Endothelial cell (in vitro differentiated cells): ENCODE measurements around the gene IREB2. TPM values are rescaled to one million over a fixed set of nuclear protein-coding genes. Genes with fewer than 3 reads are reported as not detected.
"Not testable (repeated sequence)": the region's sequence is repeated elsewhere in the genome, so short reads cannot be mapped to it uniquely, and the experiment has no call there.

Experiments
- DNase-seq: peaks from one replicate; pipeline ENCODE4 v3.0.0; 2021; ENCODE audit warnings: low spot score
- H3K27ac Mint-ChIP-seq: one replicate; pipeline ENCODE4 v1.8.0; 2021; ENCODE audit warnings: mixed read lengths, inconsistent platforms; ENCODE audit not compliant: unreplicated experiment
- H3K27me3 Mint-ChIP-seq: one replicate; pipeline ENCODE4 v1.8.0; 2021; ENCODE audit warnings: mild to moderate bottlenecking, moderate library complexity, mixed read lengths, inconsistent platforms; ENCODE audit not compliant: unreplicated experiment
- H3K36me3 Mint-ChIP-seq: one replicate; pipeline ENCODE4 v1.8.0; 2021; ENCODE audit warnings: mild to moderate bottlenecking, low read depth, mixed read lengths, inconsistent platforms; ENCODE audit not compliant: unreplicated experiment
- H3K4me1 Mint-ChIP-seq: one replicate; pipeline ENCODE4 v1.8.0; 2021; ENCODE audit warnings: mild to moderate bottlenecking, mixed read lengths, inconsistent platforms; ENCODE audit not compliant: unreplicated experiment
- H3K4me3 Mint-ChIP-seq: one replicate; pipeline ENCODE4 v1.8.0; 2021; ENCODE audit warnings: mild to moderate bottlenecking, mixed read lengths, inconsistent platforms; ENCODE audit not compliant: unreplicated experiment
- H3K9me3 Mint-ChIP-seq: one replicate; pipeline ENCODE4 v1.8.0; 2021; ENCODE audit warnings: mixed read lengths, inconsistent platforms; ENCODE audit not compliant: unreplicated experiment
- total RNA-seq: library from RNA; stranded (reverse); fragmentation: NEBNext Ultra II Directional; extraction: Animal tissue kit (Norgen Biotek cat#: 25700); gene quantifications from one replicate; pipeline ENCODE4 v1.2.1, GENCODE V29; 2021; ENCODE audit not compliant: unreplicated experiment
- TF ChIP-seq, protein P1 (sequence below): fragments of 200-600 bp; sonication (generic); IDR thresholded peaks from one replicate; pipeline ENCODE4 v1.5.0; 2021; ENCODE audit warnings: antibody characterized with exemption; ENCODE audit not compliant: unreplicated experiment

The IREB2 gene
- total RNA-seq, 1 donor from 2014 or later = 71.3 TPM

DNA sequence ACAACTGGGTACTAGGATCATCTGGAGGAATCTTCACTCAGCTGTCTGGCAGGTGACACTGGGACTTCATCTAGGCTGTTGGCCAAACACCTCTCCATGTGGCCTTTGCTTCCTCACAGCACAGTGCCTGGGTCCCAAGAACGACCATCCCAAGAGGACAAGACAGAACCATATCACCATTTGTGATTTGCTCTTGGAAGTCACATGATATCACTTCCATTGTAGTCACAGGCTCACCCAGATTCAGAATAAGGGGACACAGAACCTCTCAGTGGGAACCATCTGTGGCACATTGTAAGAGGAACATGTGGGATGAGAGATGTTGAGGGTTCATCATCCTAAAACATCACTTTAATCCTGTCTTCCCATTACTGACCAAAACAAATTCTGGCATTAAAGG is 100.3 kb downstream of the IREB2 start:
- Mint-ChIP-seq H3K36me3 (peaks cover 3% of the 10 kb centered on the region), H3K4me3 (no peak overlapping the region), H3K9me3 (no peaks in the 10 kb centered on the region), H3K27ac (no peak overlapping the region), H3K27me3 (no peaks in the 10 kb centered on the region), H3K4me1 (peaks cover 15% of the 10 kb centered on the region)
- TF ChIP-seq, protein P1, sequence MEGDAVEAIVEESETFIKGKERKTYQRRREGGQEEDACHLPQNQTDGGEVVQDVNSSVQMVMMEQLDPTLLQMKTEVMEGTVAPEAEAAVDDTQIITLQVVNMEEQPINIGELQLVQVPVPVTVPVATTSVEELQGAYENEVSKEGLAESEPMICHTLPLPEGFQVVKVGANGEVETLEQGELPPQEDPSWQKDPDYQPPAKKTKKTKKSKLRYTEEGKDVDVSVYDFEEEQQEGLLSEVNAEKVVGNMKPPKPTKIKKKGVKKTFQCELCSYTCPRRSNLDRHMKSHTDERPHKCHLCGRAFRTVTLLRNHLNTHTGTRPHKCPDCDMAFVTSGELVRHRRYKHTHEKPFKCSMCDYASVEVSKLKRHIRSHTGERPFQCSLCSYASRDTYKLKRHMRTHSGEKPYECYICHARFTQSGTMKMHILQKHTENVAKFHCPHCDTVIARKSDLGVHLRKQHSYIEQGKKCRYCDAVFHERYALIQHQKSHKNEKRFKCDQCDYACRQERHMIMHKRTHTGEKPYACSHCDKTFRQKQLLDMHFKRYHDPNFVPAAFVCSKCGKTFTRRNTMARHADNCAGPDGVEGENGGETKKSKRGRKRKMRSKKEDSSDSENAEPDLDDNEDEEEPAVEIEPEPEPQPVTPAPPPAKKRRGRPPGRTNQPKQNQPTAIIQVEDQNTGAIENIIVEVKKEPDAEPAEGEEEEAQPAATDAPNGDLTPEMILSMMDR = no peak
- DNase-seq = no peak

DNA sequence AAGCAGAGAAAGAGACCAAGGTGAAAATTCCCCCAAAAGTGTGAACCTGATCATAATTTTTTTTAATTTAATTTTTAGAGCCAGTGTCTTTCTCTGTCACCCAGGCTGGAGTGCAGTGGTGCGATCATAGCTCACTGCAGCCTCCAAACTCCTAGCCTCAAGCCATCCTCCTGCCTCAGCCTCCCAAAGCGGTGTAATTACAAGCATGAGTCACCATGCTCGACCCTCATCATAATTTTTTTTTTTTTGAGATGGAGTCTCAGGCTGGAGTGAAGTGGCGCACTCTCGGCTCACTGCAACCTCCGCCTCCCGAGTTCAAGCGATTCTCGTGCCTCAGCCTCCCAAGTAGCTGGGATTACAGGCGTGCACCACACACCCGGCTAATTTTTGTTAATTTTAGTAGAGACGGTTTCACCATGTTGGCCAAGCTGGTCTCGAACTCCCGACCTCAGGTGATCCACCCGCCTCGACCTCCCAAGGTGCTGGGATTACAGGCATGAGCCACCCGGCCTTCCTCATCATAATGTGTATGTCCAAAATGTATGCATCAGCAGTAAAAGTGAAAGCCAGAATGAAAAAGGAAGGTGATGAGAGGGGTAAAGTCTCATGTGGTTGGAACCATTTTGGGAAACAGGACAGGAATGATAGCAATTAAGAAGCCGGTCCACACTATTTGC is 101.6 kb downstream of the IREB2 start:
- H3K27me3 Mint-ChIP-seq, H3K36me3 Mint-ChIP-seq, DNase-seq, H3K9me3 Mint-ChIP-seq: not testable (repeated sequence)
- Mint-ChIP-seq H3K4me3 (peak overlapping the region; percentile 99), H3K27ac (peak overlapping the region; percentile 98), H3K4me1 (peaks cover 15% of the 10 kb centered on the region)

DNA sequence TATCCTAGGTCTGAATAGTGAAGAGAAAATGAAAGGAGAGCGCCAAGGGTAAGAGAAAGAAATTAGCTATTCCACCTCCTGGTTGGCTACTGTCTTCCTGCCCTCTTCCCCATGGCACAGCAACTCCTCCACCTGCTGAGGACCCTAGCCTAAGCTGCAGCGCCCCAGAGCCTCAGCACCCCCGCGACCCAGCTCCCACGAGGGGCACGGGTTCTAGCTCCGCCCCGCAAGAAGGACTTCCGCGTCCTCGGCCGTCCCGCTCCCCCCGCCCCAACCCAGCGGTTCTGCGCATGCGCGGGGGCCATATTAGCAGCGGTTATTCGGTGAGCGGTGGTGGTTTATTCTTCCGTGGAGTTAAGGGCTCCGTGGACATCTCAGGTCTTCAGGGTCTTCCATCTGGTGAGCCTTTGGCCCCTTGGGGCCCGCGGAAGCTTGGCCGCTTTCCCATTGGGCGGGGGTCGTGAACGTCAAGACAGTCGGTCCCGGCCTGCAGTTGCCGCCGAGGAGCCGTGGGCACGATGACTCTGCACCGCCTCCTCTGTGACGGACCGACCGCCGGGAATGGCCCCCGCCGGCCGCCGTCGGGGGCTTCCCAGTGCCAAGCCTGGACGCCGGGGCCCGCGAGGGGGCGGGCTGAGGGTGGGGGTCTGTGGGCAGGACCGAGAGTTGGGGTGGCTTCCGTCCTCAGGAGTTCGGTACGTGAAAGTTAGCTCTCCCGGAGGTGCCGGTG is 102.3 kb downstream of the IREB2 start, which contains the start of gene PSMA4:
PSMA4 (plus strand) TSS at position 304 of the 730 bp plus-strand sequence. CDS start 1,484 bp downstream, outside the sequence.
- H3K4me3 Mint-ChIP-seq = peak within 1 kb of the TSS; percentile 99
- H3K27ac Mint-ChIP-seq = peak within 1 kb of the TSS; percentile 98
- H3K36me3 Mint-ChIP-seq = peaks cover 6% of the 10 kb centered on the region
- TF ChIP-seq, protein P1 = no peak
- no peaks in the 10 kb centered on the region for H3K27me3 Mint-ChIP-seq
- no peaks in the 10 kb centered on the region for H3K9me3 Mint-ChIP-seq
- DNase-seq = peak; percentile 93
- H3K4me1 Mint-ChIP-seq = peaks cover 15% of the 10 kb centered on the region

DNA sequence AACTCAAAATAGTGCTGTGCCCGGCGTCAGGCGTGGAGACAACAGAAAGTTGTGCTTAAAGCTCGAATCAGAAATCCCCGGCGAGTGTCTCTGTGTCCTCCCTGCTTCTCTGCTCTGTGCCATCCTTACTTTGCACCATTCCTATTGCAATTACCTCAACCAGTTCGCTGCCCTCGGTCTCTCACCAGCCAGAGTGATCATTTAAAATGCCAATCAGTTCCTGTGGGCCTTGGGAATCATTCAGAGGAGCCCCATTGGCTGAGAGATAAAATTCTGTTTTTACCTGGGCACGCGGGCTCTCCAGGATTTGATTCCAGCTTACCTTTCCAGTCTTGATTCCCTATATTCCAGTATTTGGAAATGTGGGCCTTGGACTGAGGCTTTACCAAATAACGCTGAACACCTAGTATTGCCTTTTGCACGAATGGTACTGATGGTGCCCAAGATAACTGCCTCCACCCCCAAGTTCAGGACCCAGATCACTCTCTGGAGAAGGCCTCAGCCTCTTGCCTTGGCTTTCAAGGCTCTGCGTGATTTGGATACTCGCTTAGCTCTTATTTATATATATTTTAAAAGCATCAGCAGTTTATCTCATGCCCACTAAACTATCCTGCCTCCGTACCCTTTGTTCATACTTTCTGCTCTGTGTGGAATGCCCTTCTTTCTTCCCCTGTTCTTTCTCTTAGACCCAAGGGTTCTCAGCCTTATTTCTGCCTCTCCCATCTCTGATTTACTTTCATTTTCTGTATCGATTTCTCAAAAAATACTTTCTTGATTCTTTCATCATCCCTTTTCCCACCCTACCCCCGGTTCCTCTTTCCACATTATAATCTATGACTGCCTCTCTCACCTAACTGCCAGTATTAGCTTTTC is 103.1 kb downstream of the IREB2 start:
- TF ChIP-seq, protein P1 = no peak
- DNase-seq = no peak
- Mint-ChIP-seq H3K4me1 (peaks cover 15% of the 10 kb centered on the region), H3K27ac (peak overlapping the region; percentile 98), H3K4me3 (peak overlapping the region; percentile 99), H3K36me3 (peaks cover 10% of the 10 kb centered on the region), H3K9me3 (no peaks in the 10 kb centered on the region), H3K27me3 (no peaks in the 10 kb centered on the region)

DNA sequence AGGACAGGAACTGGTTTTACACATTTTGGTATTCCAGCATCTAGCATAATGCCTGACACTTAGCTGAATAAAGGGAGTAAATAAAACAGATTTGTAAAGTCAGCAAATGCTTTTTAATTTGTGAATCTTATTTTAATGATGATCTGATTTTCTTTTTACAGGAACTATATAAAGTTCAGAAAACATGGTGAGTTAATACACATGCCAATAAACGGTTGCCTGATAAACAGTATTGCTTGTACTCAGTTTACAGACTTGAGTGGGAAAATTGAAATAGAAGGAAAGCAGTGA is 103.7 kb downstream of the IREB2 start:
- Mint-ChIP-seq H3K27me3 (no peaks in the 10 kb centered on the region), H3K36me3 (peaks cover 10% of the 10 kb centered on the region), H3K9me3 (no peaks in the 10 kb centered on the region), H3K27ac (peak overlapping the region; percentile 98), H3K4me1 (peaks cover 15% of the 10 kb centered on the region), H3K4me3 (peak overlapping the region; percentile 99)
- TF ChIP-seq, protein P1 = no peak
- no peak for DNase-seq
